ENCODE results near the gene SLC31A2.

DNA sequence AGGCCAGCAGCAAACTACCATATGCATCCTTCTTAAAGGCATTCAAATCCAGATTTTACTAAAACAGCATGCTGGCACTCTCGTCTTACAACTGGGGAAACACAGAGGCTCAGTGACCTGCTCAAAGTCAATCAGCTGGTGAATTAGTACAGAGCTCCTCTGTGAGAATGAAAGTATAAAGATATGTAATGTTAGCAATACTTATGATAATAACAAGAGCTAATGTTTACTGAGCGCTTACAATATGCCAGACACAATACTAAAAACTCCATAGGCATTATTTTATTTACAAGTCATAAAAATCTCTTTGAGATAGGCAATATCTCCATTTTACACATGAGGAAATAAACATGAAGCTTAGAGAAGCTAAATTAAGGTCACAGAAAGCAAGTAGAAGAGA is 41.6 kb downstream of the SLC31A2 start:
- TF ChIP-seq GLIS3 (CRISPR knock-in tag; IDR thresholded peaks at IDR 0.05) (no peak), ARNTL (CRISPR knock-in tag; IDR thresholded peaks at IDR 0.05; ENCODE audit: borderline replicate concordance, low read depth) (no peak), ZNF8 (CRISPR knock-in tag; IDR thresholded peaks at IDR 0.05) (no peak), ZNF70 (CRISPR knock-in tag; IDR thresholded peaks at IDR 0.05) (no peak)
